K562 (cell line): Measurements from ENCODE around the gene TRNP1. TPM values are rescaled to one million over a fixed set of nuclear protein-coding genes. Genes with fewer than 3 reads are reported as not detected.

Experiments used
- ARHGAP35 ChIP-seq: fragments of 450-650 bp; IDR thresholded peaks from 2 replicates; pipeline ENCODE4 v1.6.1; 2018; ENCODE audit not compliant: partially characterized antibody
- CTCFL ChIP-seq: IDR thresholded peaks from 2 replicates; pipeline ENCODE4 v1.6.1; 2011; ENCODE audit warnings: borderline replicate concordance, low read depth, mild to moderate bottlenecking, moderate library complexity, low read length; ENCODE audit not compliant: insufficient read depth, poor library complexity, severe bottlenecking
- EGR1 ChIP-seq: fragments of 450-650 bp; conservative IDR thresholded peaks from 2 replicates; pipeline ENCODE4 v1.6.1; 2017; ENCODE audit warnings: mild to moderate bottlenecking
- FOXJ3 ChIP-seq: sonication (generic); formaldehyde crosslinking; IDR thresholded peaks from 2 replicates; pipeline ENCODE4 v1.4.0; 2020; ENCODE audit warnings: mild to moderate bottlenecking, missing genetic modification reagents
- GTF2B ChIP-seq: IDR thresholded peaks from 2 replicates; pipeline ENCODE4 v1.6.1; 2011; ENCODE audit not compliant: insufficient read length; ENCODE audit errors: extremely low read depth
- IRF2 ChIP-seq: sonication (generic); formaldehyde crosslinking; IDR thresholded peaks from 2 replicates; pipeline ENCODE4 v1.8.1; 2022; ENCODE audit warnings: mild to moderate bottlenecking, missing genetic modification reagents
- JUND ChIP-seq, 2 experiments: IDR thresholded peaks; 2 replicates in 1 of 2; 3 replicates in 1 of 2; pipeline ENCODE4 v1.6.1; 2011; ENCODE audit warnings: borderline replicate concordance in 2 of 2, low read depth in 2 of 2, low read length in 2 of 2, improper control_type of control experiment in 1 of 2, missing biosample characterization in 1 of 2, missing genetic modification characterization in 1 of 2, missing genetic modification reagents in 1 of 2
- KLF16 ChIP-seq: IDR thresholded peaks from 2 replicates; pipeline ENCODE4 v1.6.1; 2016; ENCODE audit warnings: antibody characterized with exemption
- MAFF ChIP-seq: IDR thresholded peaks from 2 replicates; pipeline ENCODE4 v1.6.1; 2012; ENCODE audit warnings: low read length, improper control_type of control experiment
- MCM2 ChIP-seq: fragments of 450-650 bp; IDR thresholded peaks from 2 replicates; pipeline ENCODE4 v1.6.1; 2017; ENCODE audit warnings: low read depth, mild to moderate bottlenecking
- MECOM ChIP-seq: fragments of 250-450 bp; sonication (Bioruptor Pico); IDR thresholded peaks from 2 replicates; pipeline ENCODE4 v1.8.0; 2022; ENCODE audit warnings: inconsistent platforms
- NCOA6 ChIP-seq: fragments of 450-650 bp; IDR thresholded peaks from 2 replicates; pipeline ENCODE4 v1.6.1; 2017; ENCODE audit warnings: mild to moderate bottlenecking
- RBM22 ChIP-seq: fragments of 200-400 bp; formaldehyde crosslinking; IDR thresholded peaks from 2 replicates; pipeline ENCODE4 v1.6.1; 2018; ENCODE audit warnings: low read length, low read depth; ENCODE audit not compliant: poor library complexity, severe bottlenecking
- RBM25 ChIP-seq: fragments of 200-400 bp; formaldehyde crosslinking; IDR thresholded peaks from 2 replicates; pipeline ENCODE4 v1.6.1; 2018; ENCODE audit warnings: low read length, low read depth, moderate library complexity; ENCODE audit not compliant: severe bottlenecking
- SPI1 ChIP-seq: IDR thresholded peaks from 2 replicates; pipeline ENCODE4 v1.6.1; 2011; ENCODE audit warnings: low read depth, low read length, control low read depth, borderline replicate concordance
- THAP7 ChIP-seq: fragments of 250-450 bp; sonication (Bioruptor Pico); IDR thresholded peaks from 2 replicates; pipeline ENCODE4 v1.5.0; 2021
- ZBTB2 ChIP-seq: fragments of 450-650 bp; IDR thresholded peaks from 2 replicates; pipeline ENCODE4 v1.6.1; 2016; ENCODE audit warnings: antibody characterized with exemption
- ZFPM2 ChIP-seq: fragments of 250-450 bp; sonication (Bioruptor Pico); IDR thresholded peaks from 2 replicates; pipeline ENCODE4 v1.5.1; 2022; ENCODE audit warnings: mild to moderate bottlenecking
- ZNF134 ChIP-seq: fragments of 250-450 bp; sonication (Bioruptor Pico); conservative IDR thresholded peaks from 2 replicates; pipeline ENCODE4 v1.4.0; 2020
- ZNF253 ChIP-seq: fragments of 250-450 bp; sonication (Bioruptor Pico); conservative IDR thresholded peaks from 2 replicates; pipeline ENCODE4 v1.6.1; 2021; ENCODE audit warnings: mild to moderate bottlenecking
- ZNF280A ChIP-seq: fragments of 450-650 bp; IDR thresholded peaks from 2 replicates; pipeline ENCODE4 v1.6.1; 2018; ENCODE audit warnings: mild to moderate bottlenecking, low read depth; ENCODE audit not compliant: partially characterized antibody
- ZNF445 ChIP-seq: fragments of 250-450 bp; sonication (Bioruptor Pico); IDR thresholded peaks from 2 replicates; pipeline ENCODE4 v1.4.0; 2020; ENCODE audit warnings: low read depth, mild to moderate bottlenecking, moderate library complexity
- ZNF507 ChIP-seq: conservative IDR thresholded peaks from 2 replicates; pipeline ENCODE4 v1.6.1; 2017; ENCODE audit warnings: missing genetic modification characterization, missing compliant biosample characterization
- polyA plus RNA-seq, 8 experiments: library from polyadenylated mRNA; depleted of rRNA in 4 of 8; stranded (reverse) in 5 of 8; unstranded in 3 of 8; fragments of >200 nt; fragmentation: Nextera tagmentation in 2 of 8; fragmentation: Illumina TruSeq in 1 of 8; extraction: Ambion mirVana in 2 of 8; extraction: Trizol in 1 of 8; gene quantifications; 2 replicates each; pipeline versions ENCODE4 v1.2.1 to v1.2.3, GENCODE V29; 2011 to 2014; ENCODE audit warnings: inconsistent platforms in 1 of 8, missing spikeins in 1 of 8
- total RNA-seq, 7 experiments: library from RNA; depleted of rRNA in 6 of 7; stranded (reverse); fragments of >200 nt in 6 of 7; fragmentation: Illumina TruSeq in 2 of 7; extraction: Trizol in 2 of 7; gene quantifications; 2 replicates each; pipeline versions ENCODE4 v1.2.1 to v1.2.3, GENCODE V29; 2011 to 2021; ENCODE audit warnings: low replicate concordance in 1 of 7

TRNP1 gene
- total and polyA plus RNA-seq, 9 of the 15 experiments (the other 6 are each of a cell fraction or from before 2014, with no cell fraction given) = 0.03 to 1.3 (median 0.95) TPM

GRCh38 chr1:27021354-27022031 lies 28.0 kb downstream of the TRNP1 start (continued):
- TF ChIP-seq RBM22 = no peak
- no peak for TF ChIP-seq ZFPM2 (CRISPR knock-in tag)
- TF ChIP-seq GTF2B = no peak
- TF ChIP-seq ZNF507 (tag) = no peak
- TF ChIP-seq KLF16 = no peak
- TF ChIP-seq IRF2 (CRISPR knock-in tag) = no peak
- TF ChIP-seq ZNF280A = no peak
- TF ChIP-seq ZBTB2 = no peak
- no peak for TF ChIP-seq CTCFL
- no peak for TF ChIP-seq MAFF
- no peak for TF ChIP-seq THAP7
- no peak for TF ChIP-seq RBM25
- TF ChIP-seq MCM2 = no peak
- no peak for TF ChIP-seq ZNF253 (CRISPR knock-in tag)
- no peak for TF ChIP-seq EGR1
- no peak for TF ChIP-seq ZNF134 (CRISPR knock-in tag)
- no peak for TF ChIP-seq FOXJ3
- no peak for TF ChIP-seq ARHGAP35
- TF ChIP-seq MECOM (CRISPR knock-in tag) = no peak
- TF ChIP-seq SPI1 = peak; percentile 71; the same call in 1 of the 2 replicates
- TF ChIP-seq ZNF445 (CRISPR knock-in tag) = no peak
- TF ChIP-seq NCOA6 = no peak
- no peak for TF ChIP-seq JUND (IDR thresholded peaks at IDR 0.05; ENCODE audit: borderline replicate concordance, low read depth, low read length)
- no peak for TF ChIP-seq JUND (tag; IDR thresholded peaks at IDR 0.05; ENCODE audit: borderline replicate concordance, low read depth, low read length)
